Endothelial cell of umbilical vein (primary cell): ENCODE data around the gene GAN. TPM values are rescaled to one million over a fixed set of nuclear protein-coding genes. Genes with fewer than 3 reads are reported as not detected.

Experiments
- BruUV-seq: library from RNA; stranded (reverse); fragments of 400-500 nt; replicated peaks from 2 replicates; lab custom pipeline; 2021; lab: Mats Ljungman, UMichigan
- CTCF ChIA-PET: fragments of 300-600, 350-600 bp; sonication (Branson Sonifier 250); formaldehyde crosslinking; loops from one replicate; lab custom pipeline; 2021; ENCODE audit warnings: antibody characterized with exemption, inconsistent platforms; lab: Charles Lee
- POLR2A ChIA-PET: fragments of 300-600, 350-600 bp; sonication (Branson Sonifier 250); formaldehyde crosslinking; loops from one replicate; lab custom pipeline; 2021; ENCODE audit warnings: antibody characterized with exemption, inconsistent platforms; lab: Charles Lee
- DNase-seq: peaks from one replicate; pipeline ENCODE4 v3.0.0-alpha.2; 2011; ENCODE audit warnings: low read depth, low spot score
- FAIRE-seq: peaks from 2 replicates; lab custom pipeline; 2011; peaks lifted over from hg19 to GRCh38; lab: Jason Lieb, UNC
- H2AFZ ChIP-seq: 2 replicates; pipeline ENCODE4 v1.6.0; 2012; ENCODE audit warnings: low read depth, low read length, control low read depth, inconsistent platforms
- H3K27ac ChIP-seq: 2 replicates; pipeline ENCODE4 v1.5.1; 2011; ENCODE audit warnings: low read depth, mild to moderate bottlenecking, control low read depth, low read length, moderate library complexity; ENCODE audit not compliant: insufficient read depth
- H3K27me3 ChIP-seq, 2 experiments: 2 replicates each; pipeline versions ENCODE4 v1.6.0 to v1.6.1; 2011; ENCODE audit warnings: low read length in 2 of 2, mixed read lengths in 1 of 2; ENCODE audit not compliant: control insufficient read depth in 2 of 2, insufficient read depth in 2 of 2
- H3K36me3 ChIP-seq, 2 experiments: 2 replicates in 1 of 2; 3 replicates in 1 of 2; pipeline ENCODE4 v1.5.1; 2011; ENCODE audit warnings: low read length in 2 of 2, mild to moderate bottlenecking in 1 of 2, moderate library complexity in 1 of 2; ENCODE audit not compliant: control insufficient read depth in 2 of 2, insufficient read depth in 2 of 2; ENCODE audit errors: extremely low read depth in 1 of 2
- H3K4me1 ChIP-seq: 3 replicates; pipeline ENCODE4 v1.5.1; 2011; ENCODE audit warnings: mild to moderate bottlenecking, low read length; ENCODE audit not compliant: control insufficient read depth, insufficient read depth; ENCODE audit errors: extremely low read depth
- H3K4me2 ChIP-seq: 2 replicates; pipeline ENCODE4 v1.6.1; 2011; ENCODE audit warnings: low read length, control low read depth, mixed read lengths; ENCODE audit not compliant: insufficient read depth
- H3K4me3 ChIP-seq, 3 experiments: fragments of 200-600 bp in 1 of 3; sonication (generic), shearing (Covaris generic) in 1 of 3; replicated peaks in 1 of 3; 2 replicates each; pipeline ENCODE4 v1.5.1; 2011 to 2016; ENCODE audit warnings: control low read depth in 3 of 3, low read length in 3 of 3, mild to moderate bottlenecking in 2 of 3, inconsistent platforms in 1 of 3, low read depth in 1 of 3, moderate library complexity in 1 of 3; ENCODE audit not compliant: insufficient read depth in 1 of 3
- H3K79me2 ChIP-seq: 2 replicates; pipeline ENCODE4 v1.6.0; 2012; ENCODE audit warnings: low read length, inconsistent platforms; ENCODE audit not compliant: control insufficient read depth, insufficient read depth
- H3K9ac ChIP-seq: replicated peaks from 2 replicates; pipeline ENCODE3; 2011; ENCODE audit warnings: low read length, control low read depth; ENCODE audit not compliant: insufficient read depth; ENCODE audit errors: extremely low read depth
- H3K9me1 ChIP-seq: replicated peaks from 3 replicates; pipeline ENCODE4 v1.6.0; 2011; ENCODE audit warnings: mild to moderate bottlenecking, low read length; ENCODE audit not compliant: control insufficient read depth, insufficient read depth; ENCODE audit errors: extremely low read depth
- H3K9me3 ChIP-seq: replicated peaks from 2 replicates; pipeline ENCODE4 v1.5.1; 2012; ENCODE audit warnings: low read length, inconsistent platforms; ENCODE audit not compliant: control insufficient read depth, insufficient read depth
- H4K20me1 ChIP-seq: replicated peaks from 2 replicates; pipeline ENCODE3; 2011; ENCODE audit warnings: mild to moderate bottlenecking, low read length; ENCODE audit not compliant: control insufficient read depth, insufficient read depth; ENCODE audit errors: extremely low read depth
- CTCF ChIP-seq, 2 donors: IDR thresholded peaks; 1 replicate in 1 of 2; 2 replicates in 1 of 2; pipeline ENCODE4 v1.5.1; 2011; ENCODE audit warnings: low read length in 2 of 2, mild to moderate bottlenecking in 2 of 2, moderate library complexity in 2 of 2, control low read depth in 1 of 2, inconsistent platforms in 1 of 2, low read depth in 1 of 2; ENCODE audit not compliant: insufficient read depth in 1 of 2; ENCODE audit errors: extremely low read depth in 1 of 2
- EZH2 ChIP-seq: IDR thresholded peaks from 2 replicates; pipeline ENCODE4 v1.6.1; 2012; ENCODE audit warnings: borderline replicate concordance, low read depth, mild to moderate bottlenecking, moderate library complexity, low read length, inconsistent platforms; ENCODE audit not compliant: severe bottlenecking
- FOS ChIP-seq: IDR thresholded peaks from 2 replicates; pipeline ENCODE4 v1.6.1; 2011; ENCODE audit warnings: mild to moderate bottlenecking, low read length, moderate library complexity, borderline replicate concordance; ENCODE audit not compliant: insufficient read depth
- GATA2 ChIP-seq: IDR thresholded peaks from 2 replicates; pipeline ENCODE4 v1.7.0; 2011; ENCODE audit warnings: low read depth, mild to moderate bottlenecking, moderate library complexity, mixed read lengths, low read length; ENCODE audit not compliant: insufficient read length, insufficient read depth
- JUN ChIP-seq: IDR thresholded peaks from 2 replicates; pipeline ENCODE4 v1.6.1; 2011; ENCODE audit warnings: borderline replicate concordance, low read depth; ENCODE audit not compliant: insufficient read length, insufficient read depth
- MYC ChIP-seq: IDR thresholded peaks from one replicate; pipeline ENCODE4 v1.6.1; 2011; ENCODE audit warnings: mild to moderate bottlenecking, low read depth, low read length
- POLR2A ChIP-seq: IDR thresholded peaks from 2 replicates; pipeline ENCODE4 v1.6.1; 2012; ENCODE audit warnings: low read depth, mild to moderate bottlenecking, control low read depth, low read length
- POLR2AphosphoS5 ChIP-seq: IDR thresholded peaks from 2 replicates; pipeline ENCODE4 v1.6.1; 2012; ENCODE audit warnings: low read depth, mild to moderate bottlenecking, control low read depth, low read length, moderate library complexity; ENCODE audit not compliant: insufficient read depth
- dilution Hi-C: fragments of 300-500 bp; cut with MboI; formaldehyde crosslinking; loops from one replicate; pipeline ENCODE4 v1.15.0; 2019; ENCODE audit warnings: low sequenced_read_pairs; ENCODE audit not compliant: extremely low pct_ligation_motif_present
- intact Hi-C: fragments of 100-400 bp; cut with micrococcal nuclease; formaldehyde crosslinking; loops from one replicate; pipeline ENCODE4 v1.10.0; 2022
- polyA plus RNA-seq, 4 experiments: library from polyadenylated mRNA; depleted of rRNA in 3 of 4; stranded (reverse) in 3 of 4; unstranded in 1 of 4; fragments of >200 nt; gene quantifications; 2 replicates each; pipeline versions ENCODE4 v1.2.1 to v1.2.3, GENCODE V29; 2011 to 2012; ENCODE audit warnings: missing spikeins in 1 of 4
- total RNA-seq: library from RNA; stranded (reverse); gene quantifications from 2 replicates; pipeline ENCODE4 v1.2.3, GENCODE V29; 2021
- TF ChIP-seq, protein P1 (sequence below): IDR thresholded peaks from 2 replicates; pipeline ENCODE4 v1.6.1; 2011; ENCODE audit not compliant: insufficient read depth, insufficient read length

Gene GAN
- total and polyA plus RNA-seq, 2 donors (not counting 3 experiments of a cell fraction or from before 2014, with no cell fraction given) = 1.8 to 11.1 TPM

DNA sequence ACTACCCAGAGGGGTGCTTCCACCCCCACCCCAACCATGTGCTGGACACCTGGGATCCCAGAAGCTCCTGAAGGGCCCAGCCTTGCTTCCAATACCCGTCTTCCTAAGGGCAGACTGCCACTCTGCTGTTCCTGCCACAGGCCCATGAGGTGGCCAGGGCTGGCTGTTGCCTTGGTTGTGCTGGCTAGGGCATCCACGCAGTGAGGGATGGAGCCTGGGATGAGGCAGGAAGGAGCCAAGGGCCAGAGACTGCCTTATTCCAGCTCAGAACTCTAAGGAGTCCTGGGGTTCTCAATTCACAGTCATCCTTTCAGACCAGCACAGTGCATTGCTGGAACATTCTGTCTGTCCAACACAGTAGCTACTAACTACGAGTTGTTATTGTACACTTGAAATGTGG lies 38.4 kb upstream of the GAN start:
- H3K4me2 ChIP-seq = no peak overlapping the region
- H3K9me3 ChIP-seq = no peaks in the 10 kb centered on the region
- POLR2A ChIA-PET = interaction anchor here (0.6 kb wide), 1 partner anchor 15 kb away, joined by 4 read pairs; no protein-coding TSS in a partner anchor
- FAIRE-seq (no peak), DNase-seq (no peak)
- dilution Hi-C loops = no loop called here
- no peak overlapping the region for H2AFZ ChIP-seq
- no peaks in the 10 kb centered on the region for H3K27me3 ChIP-seq
- intact Hi-C loops = no loop called here
- CTCF ChIA-PET = interaction anchor here (2.1 kb wide), 1 partner anchor 15 kb away, joined by 9 read pairs; no protein-coding TSS in a partner anchor
- no TSS peak for BruUV-seq
- H3K4me1 ChIP-seq = peaks cover 21% of the 10 kb centered on the region
- H3K79me2 ChIP-seq = no peaks in the 10 kb centered on the region
- no peaks in the 10 kb centered on the region for H3K9me1 ChIP-seq
- no peak overlapping the region for H3K9ac ChIP-seq
- no peaks in the 10 kb centered on the region for H4K20me1 ChIP-seq
- TF ChIP-seq GATA2 (no peak), POLR2AphosphoS5 (no peak), POLR2A (no peak), CTCF (IDR thresholded peaks at IDR 0.05; ENCODE audit: extremely low read depth in 1 of 2, insufficient read depth in 1 of 2, low read depth in 1 of 2, low read length in 2 of 2) (no peak), FOS (no peak), MYC (no peak), EZH2 (no peak), JUN (no peak)
- TF ChIP-seq, protein P1, sequence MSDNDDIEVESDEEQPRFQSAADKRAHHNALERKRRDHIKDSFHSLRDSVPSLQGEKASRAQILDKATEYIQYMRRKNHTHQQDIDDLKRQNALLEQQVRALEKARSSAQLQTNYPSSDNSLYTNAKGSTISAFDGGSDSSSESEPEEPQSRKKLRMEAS = no peak
- H3K27ac ChIP-seq = no peak overlapping the region
- no peaks in the 10 kb centered on the region for H3K36me3 ChIP-seq
- H3K4me3 ChIP-seq = no peak overlapping the region
